C4-2B (cell line): ENCODE data around the gene WFDC12.

Experiments used
- ZFX ChIP-seq: fragments of 450-650 bp; IDR thresholded peaks from 2 replicates; pipeline ENCODE4 v1.6.1; 2017
- TF ChIP-seq, protein P1 (sequence below): fragments of 450-650 bp; conservative IDR thresholded peaks from 2 replicates; pipeline ENCODE4 v1.5.1; 2017; ENCODE audit warnings: mild to moderate bottlenecking

DNA sequence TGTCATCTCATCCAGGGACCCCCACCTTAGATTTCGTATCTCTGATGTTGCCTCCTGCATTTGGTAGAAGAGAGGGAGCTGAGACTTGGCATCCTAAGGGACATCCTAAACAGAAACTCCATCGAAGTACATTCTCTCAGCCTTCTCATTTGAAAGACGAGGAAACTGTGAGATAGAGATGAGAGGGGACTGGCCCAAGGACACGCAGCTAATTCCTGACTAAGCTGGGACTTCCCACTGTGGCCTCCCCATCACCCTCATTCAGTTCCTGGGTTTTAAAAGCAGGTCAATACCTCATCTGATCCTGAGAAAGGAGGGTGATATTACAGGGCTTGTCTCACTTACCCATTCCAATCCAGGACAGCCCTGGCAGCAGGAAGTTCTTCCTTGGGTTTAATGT is 8.4 kb downstream of the WFDC12 start:
- no peak for TF ChIP-seq ZFX
- TF ChIP-seq, protein P1, sequence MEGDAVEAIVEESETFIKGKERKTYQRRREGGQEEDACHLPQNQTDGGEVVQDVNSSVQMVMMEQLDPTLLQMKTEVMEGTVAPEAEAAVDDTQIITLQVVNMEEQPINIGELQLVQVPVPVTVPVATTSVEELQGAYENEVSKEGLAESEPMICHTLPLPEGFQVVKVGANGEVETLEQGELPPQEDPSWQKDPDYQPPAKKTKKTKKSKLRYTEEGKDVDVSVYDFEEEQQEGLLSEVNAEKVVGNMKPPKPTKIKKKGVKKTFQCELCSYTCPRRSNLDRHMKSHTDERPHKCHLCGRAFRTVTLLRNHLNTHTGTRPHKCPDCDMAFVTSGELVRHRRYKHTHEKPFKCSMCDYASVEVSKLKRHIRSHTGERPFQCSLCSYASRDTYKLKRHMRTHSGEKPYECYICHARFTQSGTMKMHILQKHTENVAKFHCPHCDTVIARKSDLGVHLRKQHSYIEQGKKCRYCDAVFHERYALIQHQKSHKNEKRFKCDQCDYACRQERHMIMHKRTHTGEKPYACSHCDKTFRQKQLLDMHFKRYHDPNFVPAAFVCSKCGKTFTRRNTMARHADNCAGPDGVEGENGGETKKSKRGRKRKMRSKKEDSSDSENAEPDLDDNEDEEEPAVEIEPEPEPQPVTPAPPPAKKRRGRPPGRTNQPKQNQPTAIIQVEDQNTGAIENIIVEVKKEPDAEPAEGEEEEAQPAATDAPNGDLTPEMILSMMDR = no peak
